Kidney (tissue), 14 donors: Measurements from ENCODE around the gene DGKG. TPM values are rescaled to one million over a fixed set of nuclear protein-coding genes. Genes with fewer than 3 reads are reported as not detected.

Source experiments
- DNase-seq, 5 donors: peaks; one replicate each; pipeline ENCODE4 v3.0.0-alpha.2; 2013 to 2020
- FAIRE-seq: peaks from 2 replicates; lab custom pipeline; 2012; peaks lifted over from hg19 to GRCh38; lab: Jason Lieb, UNC
- H3K27ac ChIP-seq, 2 donors: one replicate each; pipeline ENCODE4 v1.7.0; 2013; ENCODE audit warnings: low read depth in 2 of 2, low read length in 2 of 2, inconsistent platforms in 1 of 2
- H3K27me3 ChIP-seq: one replicate; pipeline ENCODE4 v1.7.1; 2013; ENCODE audit warnings: low read length, inconsistent platforms; ENCODE audit not compliant: control insufficient read depth, insufficient read depth
- H3K36me3 ChIP-seq, 3 donors: one replicate each; pipeline versions ENCODE4 v1.7.0 to v1.7.1; 2013; ENCODE audit warnings: low read length in 3 of 3, control low read depth in 1 of 3, inconsistent platforms in 1 of 3; ENCODE audit not compliant: insufficient read depth in 3 of 3, control insufficient read depth in 2 of 3
- H3K4me1 ChIP-seq, 3 donors: one replicate each; pipeline versions ENCODE4 v1.7.0 to v1.7.1; 2013; ENCODE audit warnings: low read length in 3 of 3, inconsistent platforms in 1 of 3, low read depth in 1 of 3; ENCODE audit not compliant: control insufficient read depth in 2 of 3, insufficient read depth in 2 of 3
- H3K4me3 ChIP-seq, 3 donors: one replicate each; pipeline versions ENCODE4 v1.7.0 to v1.8.1; 2013; ENCODE audit warnings: low read length in 3 of 3, control low read depth in 1 of 3, inconsistent platforms in 1 of 3
- H3K9ac ChIP-seq, 3 donors: one replicate each; pipeline versions ENCODE4 v1.7.0 to v1.7.1; 2013; ENCODE audit warnings: low read length in 3 of 3, control low read depth in 1 of 3, inconsistent platforms in 1 of 3
- H3K9me3 ChIP-seq, 3 donors: one replicate each; pipeline versions ENCODE4 v1.7.0 to v1.7.1; 2013; ENCODE audit warnings: low read length in 3 of 3, control low read depth in 1 of 3, inconsistent platforms in 1 of 3; ENCODE audit not compliant: control insufficient read depth in 2 of 3, insufficient read depth in 1 of 3
- intact Hi-C: fragments of 100-400 bp; cut with DNase I; formaldehyde crosslinking; loops from one replicate; pipeline ENCODE4 v1.11.1; 2022
- polyA plus RNA-seq: library from polyadenylated mRNA; stranded (reverse); fragments of 350-450 nt; fragmentation: Illumina TruSeq; extraction: RNeasy Lipid Tissue Mini Kit (QIAGEN cat#74804); gene quantifications from one replicate; pipeline ENCODE4 v1.2.3, GENCODE V29; 2014; ENCODE audit warnings: low read depth, low replicate concordance; ENCODE audit not compliant: insufficient read depth
- total RNA-seq: library from RNA; stranded (reverse); fragmentation: NEBNext Ultra II Directional; extraction: Animal tissue kit (Norgen Biotek cat#: 25700); gene quantifications from one replicate; pipeline ENCODE4 v1.2.1, GENCODE V29; 2021
- TF ChIP-seq, protein P1 (sequence below): IDR thresholded peaks from 3 replicates; pipeline ENCODE4 v1.5.1; 2012; ENCODE audit warnings: mild to moderate bottlenecking, moderate library complexity, borderline replicate concordance; ENCODE audit not compliant: insufficient read depth; ENCODE audit errors: extremely low read depth
- donor health status: control.
- donor health status: control.
- donor health status: control.
- donor health status: control.
- donor health status: control.
- donor health status: DM: yes; HTN: yes; CAD: no.
- donor health status: Normal renal cell carcinoma (clear cell type).

DGKG gene
- total and polyA plus RNA-seq, 2 donors from 2014 or later: 0.95 to 11.4 TPM

DNA sequence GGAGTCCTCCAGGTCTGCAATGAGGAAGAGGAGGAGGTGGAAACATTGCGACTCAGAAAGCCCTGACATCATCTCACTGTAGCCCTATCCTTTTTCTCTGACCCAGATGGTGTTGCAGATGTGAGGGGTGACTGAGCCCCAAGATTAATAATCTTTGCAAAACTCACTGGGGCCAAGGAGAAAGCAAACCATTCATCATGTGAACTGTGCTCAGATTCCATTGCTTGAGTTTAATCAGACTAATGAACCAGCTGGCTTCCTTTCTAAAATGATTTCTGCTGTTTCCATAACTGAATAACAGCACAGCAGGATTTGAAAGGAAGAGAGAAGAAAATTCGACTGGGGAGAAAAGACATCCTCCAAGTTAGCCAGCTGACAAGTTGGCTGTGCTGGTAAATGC lies 13.4 kb upstream of the DGKG start:
- no peaks in the 10 kb centered on the region for H3K4me1 ChIP-seq
- no peak for DNase-seq
- no peak overlapping the region for H3K27ac ChIP-seq
- H3K27me3 ChIP-seq: no peaks in the 10 kb centered on the region
- no peaks in the 10 kb centered on the region for H3K36me3 ChIP-seq
- TF ChIP-seq, protein P1, sequence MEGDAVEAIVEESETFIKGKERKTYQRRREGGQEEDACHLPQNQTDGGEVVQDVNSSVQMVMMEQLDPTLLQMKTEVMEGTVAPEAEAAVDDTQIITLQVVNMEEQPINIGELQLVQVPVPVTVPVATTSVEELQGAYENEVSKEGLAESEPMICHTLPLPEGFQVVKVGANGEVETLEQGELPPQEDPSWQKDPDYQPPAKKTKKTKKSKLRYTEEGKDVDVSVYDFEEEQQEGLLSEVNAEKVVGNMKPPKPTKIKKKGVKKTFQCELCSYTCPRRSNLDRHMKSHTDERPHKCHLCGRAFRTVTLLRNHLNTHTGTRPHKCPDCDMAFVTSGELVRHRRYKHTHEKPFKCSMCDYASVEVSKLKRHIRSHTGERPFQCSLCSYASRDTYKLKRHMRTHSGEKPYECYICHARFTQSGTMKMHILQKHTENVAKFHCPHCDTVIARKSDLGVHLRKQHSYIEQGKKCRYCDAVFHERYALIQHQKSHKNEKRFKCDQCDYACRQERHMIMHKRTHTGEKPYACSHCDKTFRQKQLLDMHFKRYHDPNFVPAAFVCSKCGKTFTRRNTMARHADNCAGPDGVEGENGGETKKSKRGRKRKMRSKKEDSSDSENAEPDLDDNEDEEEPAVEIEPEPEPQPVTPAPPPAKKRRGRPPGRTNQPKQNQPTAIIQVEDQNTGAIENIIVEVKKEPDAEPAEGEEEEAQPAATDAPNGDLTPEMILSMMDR: no peak
- no peaks in the 10 kb centered on the region for H3K9me3 ChIP-seq
- H3K4me3 ChIP-seq: no peak overlapping the region
- intact Hi-C loops: no loop called here
- no peak overlapping the region for H3K9ac ChIP-seq
- FAIRE-seq: no peak

DNA sequence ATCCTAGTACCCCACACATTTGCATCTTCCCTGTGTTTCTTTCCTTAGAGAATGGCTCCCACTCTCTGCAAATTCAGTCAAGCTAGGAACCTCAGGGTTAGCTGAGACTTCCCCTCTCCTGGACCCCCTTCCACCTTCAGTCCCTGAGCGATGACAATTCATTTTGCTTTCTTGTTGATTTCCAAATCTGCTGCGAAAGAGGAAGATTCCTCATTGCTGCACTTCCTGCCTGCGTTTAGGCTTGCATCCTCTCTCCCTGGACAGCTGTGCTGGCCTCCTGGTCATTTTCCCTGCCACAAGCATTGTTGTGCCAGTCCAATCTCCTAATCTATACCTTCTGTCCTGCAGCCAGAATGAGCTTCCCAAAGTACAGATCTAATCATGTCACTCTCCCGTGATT lies 12.3 kb upstream of the DGKG start:
- H3K4me3 ChIP-seq: no peak overlapping the region
- intact Hi-C loops: no loop called here
- H3K27ac ChIP-seq: no peak overlapping the region
- H3K27me3 ChIP-seq: no peaks in the 10 kb centered on the region
- H3K9ac ChIP-seq: no peak overlapping the region
- FAIRE-seq: no peak
- H3K4me1 ChIP-seq: no peaks in the 10 kb centered on the region
- H3K36me3 ChIP-seq: no peaks in the 10 kb centered on the region
- H3K9me3 ChIP-seq: no peaks in the 10 kb centered on the region
- TF ChIP-seq, protein P1: no peak
- no peak for DNase-seq

DNA sequence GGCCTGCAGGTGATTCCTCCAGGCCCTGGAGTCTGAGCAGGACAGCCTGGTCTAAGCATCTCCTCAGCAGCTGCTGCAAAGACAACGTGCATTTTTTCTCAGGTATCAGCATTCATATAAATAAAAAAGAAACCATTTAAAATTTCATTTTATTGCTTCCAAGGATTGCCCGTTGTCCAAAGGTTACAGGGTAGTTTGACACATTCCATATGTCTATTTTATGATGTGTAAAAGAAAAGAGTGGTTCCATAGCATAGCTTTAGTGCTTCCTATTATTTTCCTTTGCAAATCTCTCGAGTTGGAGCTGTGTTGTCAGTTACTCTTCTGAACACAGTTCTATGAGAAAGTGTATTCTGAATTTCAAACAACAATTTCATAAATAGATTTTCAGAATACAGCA lies 7.2 kb upstream of the DGKG start:
- Histone ChIP-seq H3K4me1 (no peaks in the 10 kb centered on the region), H3K9ac (no peak overlapping the region), H3K9me3 (no peaks in the 10 kb centered on the region), H3K4me3 (no peak overlapping the region), H3K36me3 (no peaks in the 10 kb centered on the region), H3K27ac (no peak overlapping the region), H3K27me3 (no peaks in the 10 kb centered on the region)
- TF ChIP-seq, protein P1: no peak
- DNase-seq: no peak
- intact Hi-C loops: no loop called here
- FAIRE-seq: no peak

DNA sequence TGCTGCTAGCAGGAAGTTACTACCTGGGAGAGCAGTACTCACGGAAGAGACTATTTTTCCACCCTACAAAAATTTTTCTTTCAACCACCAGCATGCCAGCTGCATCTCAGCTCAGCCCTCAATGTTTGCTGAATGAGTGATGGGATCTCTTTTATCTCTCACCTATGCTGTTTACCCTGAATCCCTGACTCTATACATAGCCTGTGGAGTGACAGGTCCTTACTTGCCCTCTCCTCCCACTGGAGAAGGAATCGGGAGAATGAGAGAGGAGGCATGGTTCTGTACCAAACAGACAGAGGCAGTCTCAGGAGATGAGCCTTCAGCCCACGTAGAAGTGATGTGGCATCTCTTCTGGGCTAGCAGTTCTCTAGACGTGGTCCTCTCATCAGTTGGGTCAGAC lies 6.7 kb upstream of the DGKG start:
- FAIRE-seq: no peak
- Histone ChIP-seq H3K27ac (no peak overlapping the region), H3K27me3 (no peaks in the 10 kb centered on the region), H3K9me3 (no peaks in the 10 kb centered on the region), H3K36me3 (no peaks in the 10 kb centered on the region), H3K4me3 (no peak overlapping the region), H3K4me1 (no peaks in the 10 kb centered on the region), H3K9ac (no peak overlapping the region)
- DNase-seq: no peak
- TF ChIP-seq, protein P1: no peak
- intact Hi-C loops: no loop called here
